Measurements from ENCODE around the gene CNOT9. TPM values are rescaled to one million over a fixed set of nuclear protein-coding genes. Genes with fewer than 3 reads are reported as not detected.

Gene CNOT9
- total and polyA plus RNA-seq, 10 of the 15 experiments (the other 5 are each of a cell fraction or from before 2014, with no cell fraction given): 51.0 to 172 (median 98.2) TPM

DNA sequence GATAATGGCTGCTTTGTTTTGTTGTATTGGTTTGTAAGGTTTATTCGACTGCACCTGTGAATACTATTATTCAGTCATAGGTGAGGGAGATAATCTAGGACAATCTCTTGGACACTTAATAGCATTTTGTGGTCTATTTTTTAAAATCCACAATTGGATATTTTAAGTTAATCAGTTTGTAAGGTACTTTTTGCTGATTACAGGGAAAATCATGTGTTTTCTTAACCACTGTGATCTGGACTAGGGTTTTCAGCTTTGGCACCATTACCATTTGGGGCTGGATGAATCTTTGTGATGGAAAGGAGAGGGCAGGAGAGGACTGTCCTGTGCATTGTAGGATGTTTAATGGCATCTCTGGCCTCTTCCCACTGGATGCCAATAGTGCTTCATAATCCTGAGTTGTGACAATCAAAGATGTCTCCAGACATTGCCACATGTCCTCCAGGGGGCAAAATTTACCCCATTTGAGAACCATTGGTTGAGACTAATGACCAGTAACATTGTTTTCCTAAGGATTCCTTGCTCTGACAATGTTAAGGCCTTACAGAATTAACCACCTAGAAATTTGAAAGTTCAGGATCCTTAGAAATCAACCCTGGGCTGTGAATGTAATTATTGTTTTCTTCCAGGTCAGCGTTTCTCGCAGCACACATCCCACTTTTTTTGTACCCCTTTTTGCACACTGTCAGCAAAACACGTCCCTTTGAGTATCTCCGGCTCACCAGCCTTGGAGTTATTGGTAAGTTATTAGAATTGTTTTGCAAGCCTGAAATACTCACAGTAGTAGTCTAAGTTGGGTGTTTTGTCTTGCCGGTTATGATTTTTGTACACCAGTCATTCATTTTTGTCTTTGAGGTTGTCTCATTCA, 15.6 kb downstream of the CNOT9 start:
- H4K20me1 ChIP-seq (ENCODE audit: control insufficient read depth, insufficient read depth): no peaks in the 10 kb centered on the region
- no peak overlapping the region for H3K27ac ChIP-seq (ENCODE audit: control insufficient read depth, insufficient read depth)
- no peaks in the 10 kb centered on the region for H3K27me3 ChIP-seq (replicated peaks in 1 of 2; ENCODE audit: control insufficient read depth in 2 of 2, insufficient read depth in 2 of 2, low read length in 1 of 2)
- DNase-seq (ENCODE audit: low read depth, low spot score): no peak
- BruUV-seq (replicated peaks): no TSS peak
- H2AFZ ChIP-seq (ENCODE audit: control insufficient read depth, low read depth, low read length): no peak overlapping the region
- H3K79me2 ChIP-seq (ENCODE audit: control insufficient read depth, insufficient read depth, low read length): peaks cover 2% of the 10 kb centered on the region
- ChIA-PET POLR2A (no interaction called here), CTCF (no interaction called here), SMC1A (ENCODE audit: uncharacterized antibody, unreplicated experiment) (no interaction called here), RAD21 (ENCODE audit: unreplicated experiment) (no interaction called here)
- FAIRE-seq: no peak
- no peak overlapping the region for H3K4me2 ChIP-seq (ENCODE audit: control insufficient read depth, insufficient read depth)
- H3K9ac ChIP-seq (ENCODE audit: control insufficient read depth, insufficient read depth, low read length): no peak overlapping the region
- 98% methylated on average over 6 of the region's 6 CpGs for WGBS (ENCODE audit: insufficient coverage, insufficient replicate concordance, low lambda C conversion rate, missing lambda C conversion rate)
- no peak for ATAC-seq
- in situ Hi-C loops (cut with MboI): no loop called here
- no peak overlapping the region for H3K4me3 ChIP-seq
- H3K9me3 ChIP-seq (replicated peaks; ENCODE audit: control insufficient read depth, insufficient read depth, low read length): no peaks in the 10 kb centered on the region
- H3K36me3 ChIP-seq (ENCODE audit: control insufficient read depth in 2 of 2, insufficient read depth in 2 of 2, low read length in 1 of 2): peaks cover 5 to 35% of the 10 kb centered on the region in 2 experiments
- no peaks in the 10 kb centered on the region for H3K4me1 ChIP-seq (ENCODE audit: control insufficient read depth, insufficient read depth, low read length)
- no peak for TF ChIP-seq JUND (IDR thresholded peaks at IDR 0.05; ENCODE audit: low read depth, low read length)
- TF ChIP-seq, protein P1, sequence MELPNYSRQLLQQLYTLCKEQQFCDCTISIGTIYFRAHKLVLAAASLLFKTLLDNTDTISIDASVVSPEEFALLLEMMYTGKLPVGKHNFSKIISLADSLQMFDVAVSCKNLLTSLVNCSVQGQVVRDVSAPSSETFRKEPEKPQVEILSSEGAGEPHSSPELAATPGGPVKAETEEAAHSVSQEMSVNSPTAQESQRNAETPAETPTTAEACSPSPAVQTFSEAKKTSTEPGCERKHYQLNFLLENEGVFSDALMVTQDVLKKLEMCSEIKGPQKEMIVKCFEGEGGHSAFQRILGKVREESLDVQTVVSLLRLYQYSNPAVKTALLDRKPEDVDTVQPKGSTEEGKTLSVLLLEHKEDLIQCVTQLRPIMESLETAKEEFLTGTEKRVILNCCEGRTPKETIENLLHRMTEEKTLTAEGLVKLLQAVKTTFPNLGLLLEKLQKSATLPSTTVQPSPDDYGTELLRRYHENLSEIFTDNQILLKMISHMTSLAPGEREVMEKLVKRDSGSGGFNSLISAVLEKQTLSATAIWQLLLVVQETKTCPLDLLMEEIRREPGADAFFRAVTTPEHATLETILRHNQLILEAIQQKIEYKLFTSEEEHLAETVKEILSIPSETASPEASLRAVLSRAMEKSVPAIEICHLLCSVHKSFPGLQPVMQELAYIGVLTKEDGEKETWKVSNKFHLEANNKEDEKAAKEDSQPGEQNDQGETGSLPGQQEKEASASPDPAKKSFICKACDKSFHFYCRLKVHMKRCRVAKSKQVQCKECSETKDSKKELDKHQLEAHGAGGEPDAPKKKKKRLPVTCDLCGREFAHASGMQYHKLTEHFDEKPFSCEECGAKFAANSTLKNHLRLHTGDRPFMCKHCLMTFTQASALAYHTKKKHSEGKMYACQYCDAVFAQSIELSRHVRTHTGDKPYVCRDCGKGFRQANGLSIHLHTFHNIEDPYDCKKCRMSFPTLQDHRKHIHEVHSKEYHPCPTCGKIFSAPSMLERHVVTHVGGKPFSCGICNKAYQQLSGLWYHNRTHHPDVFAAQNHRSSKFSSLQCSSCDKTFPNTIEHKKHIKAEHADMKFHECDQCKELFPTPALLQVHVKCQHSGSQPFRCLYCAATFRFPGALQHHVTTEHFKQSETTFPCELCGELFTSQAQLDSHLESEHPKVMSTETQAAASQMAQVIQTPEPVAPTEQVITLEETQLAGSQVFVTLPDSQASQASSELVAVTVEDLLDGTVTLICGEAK (IDR thresholded peaks at IDR 0.05; ENCODE audit: borderline replicate concordance): no peak
- TF ChIP-seq KAT2A (conservative IDR thresholded peaks at IDR 0.05; ENCODE audit: control insufficient read depth, low read depth, low read length): no peak
- no peak for TF ChIP-seq TCF3 (IDR thresholded peaks at IDR 0.05; ENCODE audit: borderline replicate concordance, insufficient read depth, low read depth, low read length)
- TF ChIP-seq SMAD1 (IDR thresholded peaks at IDR 0.05; ENCODE audit: low read depth, partially characterized antibody): no peak
- TF ChIP-seq CREM (IDR thresholded peaks at IDR 0.05; ENCODE audit: low read depth): no peak
- TF ChIP-seq, protein P2, sequence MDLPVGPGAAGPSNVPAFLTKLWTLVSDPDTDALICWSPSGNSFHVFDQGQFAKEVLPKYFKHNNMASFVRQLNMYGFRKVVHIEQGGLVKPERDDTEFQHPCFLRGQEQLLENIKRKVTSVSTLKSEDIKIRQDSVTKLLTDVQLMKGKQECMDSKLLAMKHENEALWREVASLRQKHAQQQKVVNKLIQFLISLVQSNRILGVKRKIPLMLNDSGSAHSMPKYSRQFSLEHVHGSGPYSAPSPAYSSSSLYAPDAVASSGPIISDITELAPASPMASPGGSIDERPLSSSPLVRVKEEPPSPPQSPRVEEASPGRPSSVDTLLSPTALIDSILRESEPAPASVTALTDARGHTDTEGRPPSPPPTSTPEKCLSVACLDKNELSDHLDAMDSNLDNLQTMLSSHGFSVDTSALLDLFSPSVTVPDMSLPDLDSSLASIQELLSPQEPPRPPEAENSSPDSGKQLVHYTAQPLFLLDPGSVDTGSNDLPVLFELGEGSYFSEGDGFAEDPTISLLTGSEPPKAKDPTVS (IDR thresholded peaks at IDR 0.05; ENCODE audit: low read depth, low read length): no peak
- intact Hi-C loops (cut with micrococcal nuclease; ENCODE audit: unreplicated experiment): no loop called here

All from GM12878 (cell line).